Liver (tissue), 9 donors: ENCODE measurements around the gene RYR2. TPM values are rescaled to one million over a fixed set of nuclear protein-coding genes. Genes with fewer than 3 reads are reported as not detected.

Source experiments
- DNase-seq: peaks from one replicate; pipeline ENCODE4 v3.0.0-alpha.2; 2017; ENCODE audit warnings: low spot score
- H3K27ac ChIP-seq, 2 donors: one replicate each; pipeline ENCODE4 v1.7.0; 2013; ENCODE audit warnings: inconsistent platforms in 2 of 2, low read length in 2 of 2, control low read depth in 1 of 2, low read depth in 1 of 2, mild to moderate bottlenecking in 1 of 2
- H3K27me3 ChIP-seq, 4 donors: one replicate each; pipeline versions ENCODE4 v1.6.1 to v1.7.0; 2013; ENCODE audit warnings: low read length in 3 of 4, inconsistent platforms in 1 of 4, mild to moderate bottlenecking in 1 of 4, moderate library complexity in 1 of 4; ENCODE audit not compliant: control insufficient read depth in 4 of 4, insufficient read depth in 4 of 4
- H3K36me3 ChIP-seq, 4 donors: one replicate each; pipeline versions ENCODE4 v1.6.1 to v1.7.0; 2013; ENCODE audit warnings: low read length in 3 of 4, mild to moderate bottlenecking in 3 of 4, low read depth in 1 of 4, moderate library complexity in 1 of 4; ENCODE audit not compliant: control insufficient read depth in 4 of 4, insufficient read depth in 3 of 4
- H3K4me1 ChIP-seq, 4 donors: one replicate each; pipeline versions ENCODE4 v1.6.1 to v1.7.0; 2013; ENCODE audit warnings: low read length in 3 of 4, mild to moderate bottlenecking in 3 of 4, moderate library complexity in 1 of 4; ENCODE audit not compliant: control insufficient read depth in 4 of 4, insufficient read depth in 4 of 4
- H3K4me3 ChIP-seq, 3 donors: one replicate each; pipeline versions ENCODE4 v1.6.1 to v1.7.0; 2013; ENCODE audit warnings: low read length in 3 of 3, control low read depth in 1 of 3, low read depth in 1 of 3, mild to moderate bottlenecking in 1 of 3
- H3K9ac ChIP-seq, 2 donors: one replicate each; pipeline ENCODE4 v1.7.0; 2013; ENCODE audit warnings: low read length in 2 of 2, mild to moderate bottlenecking in 2 of 2, moderate library complexity in 2 of 2, control low read depth in 1 of 2, low read depth in 1 of 2
- H3K9me3 ChIP-seq, 4 donors: one replicate each; pipeline versions ENCODE4 v1.6.1 to v1.7.0; 2013; ENCODE audit warnings: low read length in 3 of 4; ENCODE audit not compliant: control insufficient read depth in 4 of 4
- EGR1 ChIP-seq, 2 donors: IDR thresholded peaks; 2 replicates each; pipeline ENCODE4 v1.6.1; 2016 to 2018; ENCODE audit warnings: antibody characterized with exemption in 2 of 2, low read depth in 2 of 2
- FOXA1 ChIP-seq: IDR thresholded peaks from 2 replicates; pipeline ENCODE4 v1.6.1; 2016; ENCODE audit warnings: antibody characterized with exemption
- FOXA2 ChIP-seq: IDR thresholded peaks from 2 replicates; pipeline ENCODE4 v1.6.1; 2016; ENCODE audit warnings: antibody characterized with exemption
- GABPA ChIP-seq, 2 donors: IDR thresholded peaks in 1 of 2; conservative IDR thresholded peaks in 1 of 2; 2 replicates each; pipeline ENCODE4 v1.6.1; 2016; ENCODE audit warnings: antibody characterized with exemption in 2 of 2, mild to moderate bottlenecking in 1 of 2, moderate library complexity in 1 of 2
- HNF4A ChIP-seq, 2 donors: conservative IDR thresholded peaks; 2 replicates each; pipeline ENCODE4 v1.6.1; 2016; ENCODE audit warnings: antibody characterized with exemption in 2 of 2, mild to moderate bottlenecking in 2 of 2
- HNF4G ChIP-seq: IDR thresholded peaks from 2 replicates; pipeline ENCODE4 v1.6.1; 2016; ENCODE audit warnings: antibody characterized with exemption
- JUND ChIP-seq, 2 donors: IDR thresholded peaks; 2 replicates each; pipeline ENCODE4 v1.6.1; 2016; ENCODE audit warnings: antibody characterized with exemption in 2 of 2
- NR2F2 ChIP-seq: IDR thresholded peaks from 2 replicates; pipeline ENCODE4 v1.6.1; 2016; ENCODE audit warnings: antibody characterized with exemption
- RAD21 ChIP-seq, 2 donors: IDR thresholded peaks; 2 replicates each; pipeline ENCODE4 v1.6.1; 2016; ENCODE audit warnings: antibody characterized with exemption in 2 of 2, mild to moderate bottlenecking in 2 of 2
- RXRA ChIP-seq, 2 donors: IDR thresholded peaks; 2 replicates each; pipeline ENCODE4 v1.6.1; 2017 to 2018; ENCODE audit warnings: antibody characterized with exemption in 2 of 2, mild to moderate bottlenecking in 1 of 2
- SP1 ChIP-seq: IDR thresholded peaks from 2 replicates; pipeline ENCODE4 v1.6.1; 2018; ENCODE audit warnings: antibody characterized with exemption, mild to moderate bottlenecking
- TAF1 ChIP-seq: conservative IDR thresholded peaks from 2 replicates; pipeline ENCODE4 v1.6.1; 2016; ENCODE audit warnings: antibody characterized with exemption, mild to moderate bottlenecking
- YY1 ChIP-seq: IDR thresholded peaks from 2 replicates; pipeline ENCODE4 v1.6.1; 2016; ENCODE audit warnings: antibody characterized with exemption, mild to moderate bottlenecking
- WGBS: extraction: QIAGEN DNeasy Blood & Tissue Kit; methylation state at CpG from one replicate; pipeline ENCODE4 v1.1.7; 2013; 5-methylcytosine and 5-hydroxymethylcytosine counted together
- polyA plus RNA-seq, 2 donors: library from polyadenylated mRNA; stranded (reverse) in 1 of 2; unstranded in 1 of 2; fragments of 200-250 nt in 1 of 2; fragments of >200 nt in 1 of 2; fragmentation: Nextera tagmentation in 1 of 2; extraction: Ambion mirVana in 1 of 2; gene quantifications; one replicate each; pipeline versions ENCODE4 v1.2.1 to v1.2.3, GENCODE V29; 2013 to 2015
- total RNA-seq, 2 donors: library from RNA; depleted of rRNA; stranded (reverse); fragments of >200 nt; gene quantifications; one replicate each; pipeline ENCODE4 v1.2.3, GENCODE V29; 2014
- TF ChIP-seq, protein P1 (sequence below): IDR thresholded peaks from 2 replicates; pipeline ENCODE4 v1.6.1; 2016; ENCODE audit warnings: antibody characterized with exemption
- TF ChIP-seq, protein P2 (sequence below): IDR thresholded peaks from 2 replicates; pipeline ENCODE4 v1.6.1; 2016; ENCODE audit warnings: antibody characterized with exemption
- TF ChIP-seq, protein P3 (sequence below): IDR thresholded peaks from 2 replicates; pipeline ENCODE4 v1.6.1; 2016; ENCODE audit warnings: antibody characterized with exemption, mild to moderate bottlenecking
- TF ChIP-seq, protein P4 (sequence below): IDR thresholded peaks from 2 replicates; pipeline ENCODE4 v1.6.1; 2016; ENCODE audit warnings: antibody characterized with exemption
- TF ChIP-seq, protein P5 (sequence below): fragments of 150-350 bp; IDR thresholded peaks from 2 replicates; pipeline ENCODE4 v1.5.1; 2017; ENCODE audit warnings: improper control_type of control experiment, low read depth, low read length; ENCODE audit not compliant: missing input control
- donor health status: healthy.
- donor health status: healthy.
- donor health status: healthy.
- donor health status: healthy.
- donor health status: healthy.

RYR2 gene
- total and polyA plus RNA-seq, 4 donors, result 0.06 to 0.75 (median 0.31) TPM

DNA sequence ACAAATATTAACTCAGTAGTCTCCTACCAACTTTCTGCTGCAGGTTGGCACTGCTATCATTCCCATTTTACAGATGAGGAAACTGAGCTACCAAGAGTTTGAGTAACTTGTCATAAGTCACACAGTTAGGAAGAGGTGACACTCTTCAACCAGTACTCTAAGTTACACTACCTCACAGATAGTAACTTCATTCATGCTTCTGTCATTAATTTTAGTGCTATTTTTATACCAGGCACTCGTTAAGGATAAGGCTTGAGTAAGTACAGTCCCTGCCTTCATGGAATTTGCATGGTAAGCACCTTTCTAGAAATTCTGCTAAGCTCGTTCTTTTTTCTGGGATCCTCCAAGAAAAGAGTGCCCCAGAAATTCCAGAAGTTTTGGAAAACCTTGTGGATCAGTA is 770.1 kb downstream of the RYR2 start:
- Histone ChIP-seq H3K36me3 (no peaks in the 10 kb centered on the region), H3K27ac (no peak overlapping the region), H3K4me3 (no peak overlapping the region), H3K27me3 (peaks cover 0 to 2% (median 0%) of the 10 kb centered on the region in 4 donors), H3K9me3 (no peaks in the 10 kb centered on the region), H3K9ac (no peak overlapping the region), H3K4me1 (no peaks in the 10 kb centered on the region)
- DNase-seq, result no peak
- 66% methylated on average over 2 of the region's 2 CpGs for WGBS
- TF ChIP-seq RXRA (IDR thresholded peaks at IDR 0.05), result no peak
- no peak for TF ChIP-seq FOXA1
- TF ChIP-seq, protein P1, sequence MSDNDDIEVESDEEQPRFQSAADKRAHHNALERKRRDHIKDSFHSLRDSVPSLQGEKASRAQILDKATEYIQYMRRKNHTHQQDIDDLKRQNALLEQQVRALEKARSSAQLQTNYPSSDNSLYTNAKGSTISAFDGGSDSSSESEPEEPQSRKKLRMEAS, result no peak
- TF ChIP-seq EGR1 (IDR thresholded peaks at IDR 0.05; ENCODE audit: low read depth in 2 of 2), result no peak
- no peak for TF ChIP-seq GABPA (IDR thresholded peaks at IDR 0.05 in 1 of 2, conservative IDR thresholded peaks at IDR 0.05 in 1 of 2)
- no peak for TF ChIP-seq TAF1
- no peak for TF ChIP-seq RAD21 (IDR thresholded peaks at IDR 0.05)
- TF ChIP-seq, protein P2, sequence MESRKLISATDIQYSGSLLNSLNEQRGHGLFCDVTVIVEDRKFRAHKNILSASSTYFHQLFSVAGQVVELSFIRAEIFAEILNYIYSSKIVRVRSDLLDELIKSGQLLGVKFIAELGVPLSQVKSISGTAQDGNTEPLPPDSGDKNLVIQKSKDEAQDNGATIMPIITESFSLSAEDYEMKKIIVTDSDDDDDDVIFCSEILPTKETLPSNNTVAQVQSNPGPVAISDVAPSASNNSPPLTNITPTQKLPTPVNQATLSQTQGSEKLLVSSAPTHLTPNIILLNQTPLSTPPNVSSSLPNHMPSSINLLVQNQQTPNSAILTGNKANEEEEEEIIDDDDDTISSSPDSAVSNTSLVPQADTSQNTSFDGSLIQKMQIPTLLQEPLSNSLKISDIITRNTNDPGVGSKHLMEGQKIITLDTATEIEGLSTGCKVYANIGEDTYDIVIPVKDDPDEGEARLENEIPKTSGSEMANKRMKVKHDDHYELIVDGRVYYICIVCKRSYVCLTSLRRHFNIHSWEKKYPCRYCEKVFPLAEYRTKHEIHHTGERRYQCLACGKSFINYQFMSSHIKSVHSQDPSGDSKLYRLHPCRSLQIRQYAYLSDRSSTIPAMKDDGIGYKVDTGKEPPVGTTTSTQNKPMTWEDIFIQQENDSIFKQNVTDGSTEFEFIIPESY, result no peak
- TF ChIP-seq, protein P3, sequence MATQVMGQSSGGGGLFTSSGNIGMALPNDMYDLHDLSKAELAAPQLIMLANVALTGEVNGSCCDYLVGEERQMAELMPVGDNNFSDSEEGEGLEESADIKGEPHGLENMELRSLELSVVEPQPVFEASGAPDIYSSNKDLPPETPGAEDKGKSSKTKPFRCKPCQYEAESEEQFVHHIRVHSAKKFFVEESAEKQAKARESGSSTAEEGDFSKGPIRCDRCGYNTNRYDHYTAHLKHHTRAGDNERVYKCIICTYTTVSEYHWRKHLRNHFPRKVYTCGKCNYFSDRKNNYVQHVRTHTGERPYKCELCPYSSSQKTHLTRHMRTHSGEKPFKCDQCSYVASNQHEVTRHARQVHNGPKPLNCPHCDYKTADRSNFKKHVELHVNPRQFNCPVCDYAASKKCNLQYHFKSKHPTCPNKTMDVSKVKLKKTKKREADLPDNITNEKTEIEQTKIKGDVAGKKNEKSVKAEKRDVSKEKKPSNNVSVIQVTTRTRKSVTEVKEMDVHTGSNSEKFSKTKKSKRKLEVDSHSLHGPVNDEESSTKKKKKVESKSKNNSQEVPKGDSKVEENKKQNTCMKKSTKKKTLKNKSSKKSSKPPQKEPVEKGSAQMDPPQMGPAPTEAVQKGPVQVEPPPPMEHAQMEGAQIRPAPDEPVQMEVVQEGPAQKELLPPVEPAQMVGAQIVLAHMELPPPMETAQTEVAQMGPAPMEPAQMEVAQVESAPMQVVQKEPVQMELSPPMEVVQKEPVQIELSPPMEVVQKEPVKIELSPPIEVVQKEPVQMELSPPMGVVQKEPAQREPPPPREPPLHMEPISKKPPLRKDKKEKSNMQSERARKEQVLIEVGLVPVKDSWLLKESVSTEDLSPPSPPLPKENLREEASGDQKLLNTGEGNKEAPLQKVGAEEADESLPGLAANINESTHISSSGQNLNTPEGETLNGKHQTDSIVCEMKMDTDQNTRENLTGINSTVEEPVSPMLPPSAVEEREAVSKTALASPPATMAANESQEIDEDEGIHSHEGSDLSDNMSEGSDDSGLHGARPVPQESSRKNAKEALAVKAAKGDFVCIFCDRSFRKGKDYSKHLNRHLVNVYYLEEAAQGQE, result no peak
- TF ChIP-seq, protein P4, sequence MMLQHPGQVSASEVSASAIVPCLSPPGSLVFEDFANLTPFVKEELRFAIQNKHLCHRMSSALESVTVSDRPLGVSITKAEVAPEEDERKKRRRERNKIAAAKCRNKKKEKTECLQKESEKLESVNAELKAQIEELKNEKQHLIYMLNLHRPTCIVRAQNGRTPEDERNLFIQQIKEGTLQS, result no peak
- no peak for TF ChIP-seq NR2F2
- no peak for TF ChIP-seq JUND (IDR thresholded peaks at IDR 0.05)
- no peak for TF ChIP-seq SP1
- TF ChIP-seq FOXA2, result no peak
- TF ChIP-seq HNF4A (conservative IDR thresholded peaks at IDR 0.05), result no peak
- TF ChIP-seq, protein P5, sequence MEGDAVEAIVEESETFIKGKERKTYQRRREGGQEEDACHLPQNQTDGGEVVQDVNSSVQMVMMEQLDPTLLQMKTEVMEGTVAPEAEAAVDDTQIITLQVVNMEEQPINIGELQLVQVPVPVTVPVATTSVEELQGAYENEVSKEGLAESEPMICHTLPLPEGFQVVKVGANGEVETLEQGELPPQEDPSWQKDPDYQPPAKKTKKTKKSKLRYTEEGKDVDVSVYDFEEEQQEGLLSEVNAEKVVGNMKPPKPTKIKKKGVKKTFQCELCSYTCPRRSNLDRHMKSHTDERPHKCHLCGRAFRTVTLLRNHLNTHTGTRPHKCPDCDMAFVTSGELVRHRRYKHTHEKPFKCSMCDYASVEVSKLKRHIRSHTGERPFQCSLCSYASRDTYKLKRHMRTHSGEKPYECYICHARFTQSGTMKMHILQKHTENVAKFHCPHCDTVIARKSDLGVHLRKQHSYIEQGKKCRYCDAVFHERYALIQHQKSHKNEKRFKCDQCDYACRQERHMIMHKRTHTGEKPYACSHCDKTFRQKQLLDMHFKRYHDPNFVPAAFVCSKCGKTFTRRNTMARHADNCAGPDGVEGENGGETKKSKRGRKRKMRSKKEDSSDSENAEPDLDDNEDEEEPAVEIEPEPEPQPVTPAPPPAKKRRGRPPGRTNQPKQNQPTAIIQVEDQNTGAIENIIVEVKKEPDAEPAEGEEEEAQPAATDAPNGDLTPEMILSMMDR, result no peak
- TF ChIP-seq YY1, result no peak
- no peak for TF ChIP-seq HNF4G
